Mammary epithelial cell (primary cell): ENCODE results near the gene UNC79.

ENCODE experiments used
- EZH2 ChIP-seq: IDR thresholded peaks from 2 replicates; pipeline ENCODE4 v1.6.1; 2012; ENCODE audit warnings: low read length, inconsistent platforms, borderline replicate concordance
- TF ChIP-seq, protein P1 (sequence below), 2 donors: IDR thresholded peaks in 1 of 2; conservative IDR thresholded peaks in 1 of 2; 2 replicates each; pipeline ENCODE4 v1.5.1; 2011 to 2012; ENCODE audit warnings: inconsistent platforms in 2 of 2, low read length in 2 of 2, mild to moderate bottlenecking in 2 of 2, control low read depth in 1 of 2, low read depth in 1 of 2; ENCODE audit not compliant: insufficient read depth in 1 of 2; ENCODE audit errors: extremely low read depth in 1 of 2

DNA sequence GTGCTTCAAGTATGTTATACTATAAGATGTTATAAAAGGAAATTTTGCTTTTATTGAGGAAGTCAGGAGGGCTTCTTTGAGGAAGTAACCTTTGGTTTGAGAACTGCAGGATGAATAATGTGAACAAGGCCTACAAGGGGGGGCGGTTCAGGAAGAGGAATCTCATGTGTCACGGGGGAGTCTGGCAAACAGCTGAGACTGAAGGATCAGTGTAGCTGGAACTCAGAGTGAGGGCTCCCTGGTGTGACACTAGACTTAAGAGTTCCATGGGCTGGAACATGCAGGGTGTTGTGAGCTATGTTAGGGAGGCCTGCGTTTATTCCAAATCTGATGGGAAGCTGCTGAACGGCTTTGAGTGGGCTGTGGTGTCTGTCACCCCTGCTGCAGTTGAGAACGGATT is 62.3 kb downstream of the UNC79 start:
- TF ChIP-seq, protein P1, sequence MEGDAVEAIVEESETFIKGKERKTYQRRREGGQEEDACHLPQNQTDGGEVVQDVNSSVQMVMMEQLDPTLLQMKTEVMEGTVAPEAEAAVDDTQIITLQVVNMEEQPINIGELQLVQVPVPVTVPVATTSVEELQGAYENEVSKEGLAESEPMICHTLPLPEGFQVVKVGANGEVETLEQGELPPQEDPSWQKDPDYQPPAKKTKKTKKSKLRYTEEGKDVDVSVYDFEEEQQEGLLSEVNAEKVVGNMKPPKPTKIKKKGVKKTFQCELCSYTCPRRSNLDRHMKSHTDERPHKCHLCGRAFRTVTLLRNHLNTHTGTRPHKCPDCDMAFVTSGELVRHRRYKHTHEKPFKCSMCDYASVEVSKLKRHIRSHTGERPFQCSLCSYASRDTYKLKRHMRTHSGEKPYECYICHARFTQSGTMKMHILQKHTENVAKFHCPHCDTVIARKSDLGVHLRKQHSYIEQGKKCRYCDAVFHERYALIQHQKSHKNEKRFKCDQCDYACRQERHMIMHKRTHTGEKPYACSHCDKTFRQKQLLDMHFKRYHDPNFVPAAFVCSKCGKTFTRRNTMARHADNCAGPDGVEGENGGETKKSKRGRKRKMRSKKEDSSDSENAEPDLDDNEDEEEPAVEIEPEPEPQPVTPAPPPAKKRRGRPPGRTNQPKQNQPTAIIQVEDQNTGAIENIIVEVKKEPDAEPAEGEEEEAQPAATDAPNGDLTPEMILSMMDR (conservative IDR thresholded peaks at IDR 0.05 in 1 of 2, IDR thresholded peaks at IDR 0.05 in 1 of 2; ENCODE audit: extremely low read depth in 1 of 2, insufficient read depth in 1 of 2, low read depth in 1 of 2, low read length in 2 of 2), result no peak
- no peak for TF ChIP-seq EZH2
